ENCODE measurements around the gene IKZF5. TPM values are rescaled to one million over a fixed set of nuclear protein-coding genes. Genes with fewer than 3 reads are reported as not detected.

The IKZF5 gene
- total RNA-seq, 1 donor from 2014 or later, result 9.5 TPM

- no peak for DNase-seq
- Mint-ChIP-seq H3K4me1 (ENCODE audit: low read depth, unreplicated experiment) (peaks cover 5% of the 10 kb centered on the region), H3K27ac (ENCODE audit: unreplicated experiment) (no peak overlapping the region), H3K4me3 (ENCODE audit: unreplicated experiment) (no peak overlapping the region), H3K27me3 (ENCODE audit: unreplicated experiment) (no peaks in the 10 kb centered on the region), H3K9me3 (ENCODE audit: unreplicated experiment) (no peaks in the 10 kb centered on the region), H3K36me3 (ENCODE audit: unreplicated experiment) (no peaks in the 10 kb centered on the region)
- no peak for TF ChIP-seq CTCF (IDR thresholded peaks at IDR 0.05; ENCODE audit: partially characterized antibody, unreplicated experiment)
Measured at GRCh38 chr10:122995936-122996335, 12.7 kb downstream of the IKZF5 start.

- TF ChIP-seq CTCF (IDR thresholded peaks at IDR 0.05; ENCODE audit: partially characterized antibody, unreplicated experiment), result no peak
- no peaks in the 10 kb centered on the region for H3K9me3 Mint-ChIP-seq (ENCODE audit: unreplicated experiment)
- DNase-seq, result no peak
- H3K27me3 Mint-ChIP-seq (ENCODE audit: unreplicated experiment), result no peaks in the 10 kb centered on the region
- no peaks in the 10 kb centered on the region for H3K36me3 Mint-ChIP-seq (ENCODE audit: unreplicated experiment)
- no peak overlapping the region for H3K4me3 Mint-ChIP-seq (ENCODE audit: unreplicated experiment)
- no peak overlapping the region for H3K27ac Mint-ChIP-seq (ENCODE audit: unreplicated experiment)
- H3K4me1 Mint-ChIP-seq (ENCODE audit: low read depth, unreplicated experiment), result peaks cover 5% of the 10 kb centered on the region
Measured at GRCh38 chr10:122993797-122994336, 14.7 kb downstream of the IKZF5 start.

GRCh38 chr10:122992031-122992585, 16.5 kb downstream of the IKZF5 start:
- Mint-ChIP-seq H3K27me3 (ENCODE audit: unreplicated experiment) (no peaks in the 10 kb centered on the region), H3K4me1 (ENCODE audit: low read depth, unreplicated experiment) (no peaks in the 10 kb centered on the region), H3K9me3 (ENCODE audit: unreplicated experiment) (no peaks in the 10 kb centered on the region), H3K4me3 (ENCODE audit: unreplicated experiment) (no peak overlapping the region), H3K36me3 (ENCODE audit: unreplicated experiment) (no peaks in the 10 kb centered on the region), H3K27ac (ENCODE audit: unreplicated experiment) (no peak overlapping the region)
- no peak for TF ChIP-seq CTCF (IDR thresholded peaks at IDR 0.05; ENCODE audit: partially characterized antibody, unreplicated experiment)
- no peak for DNase-seq

- no peak for DNase-seq
- Mint-ChIP-seq H3K4me1 (ENCODE audit: low read depth, unreplicated experiment) (no peaks in the 10 kb centered on the region), H3K4me3 (ENCODE audit: unreplicated experiment) (no peak overlapping the region), H3K27me3 (ENCODE audit: unreplicated experiment) (peaks cover under 1% of the 10 kb centered on the region), H3K27ac (ENCODE audit: unreplicated experiment) (no peak overlapping the region), H3K36me3 (ENCODE audit: unreplicated experiment) (no peaks in the 10 kb centered on the region), H3K9me3 (ENCODE audit: unreplicated experiment) (no peaks in the 10 kb centered on the region)
- TF ChIP-seq CTCF (IDR thresholded peaks at IDR 0.05; ENCODE audit: partially characterized antibody, unreplicated experiment), result no peak
Measured at GRCh38 chr10:122990278-122990677, 18.3 kb downstream of the IKZF5 start.

- Mint-ChIP-seq H3K27ac (ENCODE audit: unreplicated experiment) (no peak overlapping the region), H3K27me3 (ENCODE audit: unreplicated experiment) (peaks cover 2% of the 10 kb centered on the region), H3K9me3 (ENCODE audit: unreplicated experiment) (no peaks in the 10 kb centered on the region), H3K4me1 (ENCODE audit: low read depth, unreplicated experiment) (no peaks in the 10 kb centered on the region), H3K36me3 (ENCODE audit: unreplicated experiment) (no peaks in the 10 kb centered on the region), H3K4me3 (ENCODE audit: unreplicated experiment) (no peak overlapping the region)
- TF ChIP-seq CTCF (IDR thresholded peaks at IDR 0.05; ENCODE audit: partially characterized antibody, unreplicated experiment), result no peak
- DNase-seq, result no peak
Measured at GRCh38 chr10:122988501-122988900, 20.1 kb downstream of the IKZF5 start.
